Spleen (tissue), 7 donors: ENCODE results near the gene TBC1D22B.

Source experiments
- CTCF ChIP-seq, 11 experiments: fragments of 200-600 bp in 7 of 11; fragments of 450-650 bp in 4 of 11; sonication (generic) in 4 of 11; IDR thresholded peaks in 8 of 11; conservative IDR thresholded peaks in 3 of 11; 1 replicate in 7 of 11; 2 replicates in 4 of 11; pipeline versions ENCODE4 v1.4.0 to v1.8.0; 2016 to 2021; ENCODE audit warnings: antibody characterized with exemption in 11 of 11, inconsistent platforms in 4 of 11, mild to moderate bottlenecking in 1 of 11
- POLR2A ChIP-seq, 3 donors: fragments of 450-650 bp; IDR thresholded peaks; one replicate each; pipeline ENCODE4 v1.5.1; 2017; ENCODE audit warnings: antibody characterized with exemption in 3 of 3, mild to moderate bottlenecking in 1 of 3
- donor health status: DM: no; HTN: no; CAD: no; lungs with moderate emphysema.
- donor health status: DM: no; HTN: no; CAD: no.
- donor health status: DM: no; HTN: no; CAD: no.

GRCh38 chr6:37302086-37302686 is 44.6 kb downstream of the TBC1D22B start:
- TF ChIP-seq CTCF (IDR thresholded peaks at IDR 0.05 in 8 of 11, conservative IDR thresholded peaks at IDR 0.05 in 3 of 11) (no peak), POLR2A (IDR thresholded peaks at IDR 0.05) (no peak)
